Hepatocyte (in vitro differentiated cells): ENCODE data around the gene SHH.

ENCODE experiments used
- EZH2 ChIP-seq: fragments of 200-600 bp; sonication (generic); IDR thresholded peaks from 2 replicates; pipeline ENCODE4 v1.6.1; 2016; ENCODE audit warnings: antibody characterized with exemption, mild to moderate bottlenecking, borderline replicate concordance
- EZH2phosphoT487 ChIP-seq: fragments of 200-600 bp; sonication (generic); IDR thresholded peaks from one replicate; pipeline ENCODE4 v1.6.1; 2018; ENCODE audit warnings: antibody characterized with exemption, mild to moderate bottlenecking, low read depth, moderate library complexity; ENCODE audit not compliant: unreplicated experiment, severe bottlenecking

DNA sequence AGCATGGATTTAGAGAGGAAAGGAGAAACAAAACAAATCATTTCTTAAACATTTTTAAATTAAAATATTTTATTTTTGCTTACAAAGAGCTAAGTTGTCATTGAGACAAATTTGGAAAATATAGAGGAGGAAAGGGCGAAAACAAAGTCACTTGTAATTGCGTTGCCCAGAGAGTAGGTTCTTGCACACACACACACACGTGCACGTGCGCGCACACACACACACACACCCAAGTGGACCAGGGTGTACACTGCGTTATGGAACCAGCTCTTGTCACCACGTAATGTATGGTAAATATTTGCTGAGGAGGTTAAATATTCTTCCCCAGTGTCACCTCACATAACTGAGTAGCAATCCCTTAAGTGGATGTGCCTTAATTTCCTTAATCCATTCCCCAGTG, 21.6 kb downstream of the SHH start:
- TF ChIP-seq EZH2phosphoT487, result no peak
- no peak for TF ChIP-seq EZH2
